ENCODE measurements around the gene ETS2. TPM values are rescaled to one million over a fixed set of nuclear protein-coding genes. Genes with fewer than 3 reads are reported as not detected.

Gene ETS2
- polyA plus RNA-seq, 2 donors: 33.6 to 53.3 TPM

GRCh38 chr21:38852278-38852677 lies 46.5 kb downstream of the ETS2 start:
- Histone ChIP-seq H3K9me3 (ENCODE audit: control insufficient read depth in 2 of 2, insufficient read depth in 1 of 2, low read depth in 1 of 2, low read length in 1 of 2) (no peaks in the 10 kb centered on the region), H3K36me3 (ENCODE audit: control insufficient read depth in 2 of 2, insufficient read depth in 2 of 2, low read length in 1 of 2) (no peaks in the 10 kb centered on the region), H3K4me1 (ENCODE audit: control insufficient read depth in 2 of 2, insufficient read depth in 2 of 2, low read length in 1 of 2) (peaks cover 2 to 4% of the 10 kb centered on the region in 2 donors), H3K27me3 (ENCODE audit: control insufficient read depth in 1 of 2, insufficient read depth in 2 of 2, low read length in 2 of 2) (no peaks in the 10 kb centered on the region), H3K27ac (ENCODE audit: low read depth in 2 of 2, low read length in 1 of 2) (peak overlapping the region in 1 of 2 donors; percentile 68), H3K4me3 (ENCODE audit: low read depth in 1 of 2, low read length in 2 of 2) (no peak overlapping the region)
- WGBS, 2 donors: 58 to 61% methylated on average over 3 of the region's 3 CpGs

- H3K9me3 ChIP-seq (ENCODE audit: control insufficient read depth in 2 of 2, insufficient read depth in 1 of 2, low read depth in 1 of 2, low read length in 1 of 2): no peaks in the 10 kb centered on the region
- H3K4me3 ChIP-seq (ENCODE audit: low read depth in 1 of 2, low read length in 2 of 2): no peak overlapping the region
- H3K4me1 ChIP-seq (ENCODE audit: control insufficient read depth in 2 of 2, insufficient read depth in 2 of 2, low read length in 1 of 2): peaks cover 2 to 3% of the 10 kb centered on the region in 2 donors
- no peaks in the 10 kb centered on the region for H3K27me3 ChIP-seq (ENCODE audit: control insufficient read depth in 1 of 2, insufficient read depth in 2 of 2, low read length in 2 of 2)
- peak overlapping the region in 1 of 2 donors; percentile 68 for H3K27ac ChIP-seq (ENCODE audit: low read depth in 2 of 2, low read length in 1 of 2)
- H3K36me3 ChIP-seq (ENCODE audit: control insufficient read depth in 2 of 2, insufficient read depth in 2 of 2, low read length in 1 of 2): no peaks in the 10 kb centered on the region
- 58 to 60% methylated on average over 3 of the region's 3 CpGs for WGBS, 2 donors
Observed at GRCh38 chr21:38852708-38853107, 47.0 kb downstream of the ETS2 start.

GRCh38 chr21:38853421-38853919 lies 47.7 kb downstream of the ETS2 start:
- H3K27ac ChIP-seq (ENCODE audit: low read depth in 2 of 2, low read length in 1 of 2): peak overlapping the region; percentile 28 to 58
- H3K27me3 ChIP-seq (ENCODE audit: control insufficient read depth in 1 of 2, insufficient read depth in 2 of 2, low read length in 2 of 2): no peaks in the 10 kb centered on the region
- no peaks in the 10 kb centered on the region for H3K4me1 ChIP-seq (ENCODE audit: control insufficient read depth in 2 of 2, insufficient read depth in 2 of 2, low read length in 1 of 2)
- H3K36me3 ChIP-seq (ENCODE audit: control insufficient read depth in 2 of 2, insufficient read depth in 2 of 2, low read length in 1 of 2): no peaks in the 10 kb centered on the region
- H3K4me3 ChIP-seq (ENCODE audit: low read depth in 1 of 2, low read length in 2 of 2): no peak overlapping the region
- no peaks in the 10 kb centered on the region for H3K9me3 ChIP-seq (ENCODE audit: control insufficient read depth in 2 of 2, insufficient read depth in 1 of 2, low read depth in 1 of 2, low read length in 1 of 2)
- 40 to 57% methylated on average over 6 of the region's 6 CpGs for WGBS, 2 donors

GRCh38 chr21:38857152-38857825 lies 51.6 kb downstream of the ETS2 start:
- Histone ChIP-seq H3K36me3 (ENCODE audit: control insufficient read depth in 2 of 2, insufficient read depth in 2 of 2, low read length in 1 of 2) (no peaks in the 10 kb centered on the region), H3K4me3 (ENCODE audit: low read depth in 1 of 2, low read length in 2 of 2) (no peak overlapping the region), H3K27me3 (ENCODE audit: control insufficient read depth in 1 of 2, insufficient read depth in 2 of 2, low read length in 2 of 2) (no peaks in the 10 kb centered on the region), H3K9me3 (ENCODE audit: control insufficient read depth in 2 of 2, insufficient read depth in 1 of 2, low read depth in 1 of 2, low read length in 1 of 2) (no peaks in the 10 kb centered on the region), H3K4me1 (ENCODE audit: control insufficient read depth in 2 of 2, insufficient read depth in 2 of 2, low read length in 1 of 2) (no peaks in the 10 kb centered on the region), H3K27ac (ENCODE audit: low read depth in 2 of 2, low read length in 1 of 2) (no peak overlapping the region)
- WGBS, 2 donors: 76 to 89% methylated on average over 8 of the region's 8 CpGs

- no peaks in the 10 kb centered on the region for H3K4me1 ChIP-seq (ENCODE audit: control insufficient read depth in 2 of 2, insufficient read depth in 2 of 2, low read length in 1 of 2)
- H3K4me3 ChIP-seq (ENCODE audit: low read depth in 1 of 2, low read length in 2 of 2): no peak overlapping the region
- H3K27me3 ChIP-seq (ENCODE audit: control insufficient read depth in 1 of 2, insufficient read depth in 2 of 2, low read length in 2 of 2): no peaks in the 10 kb centered on the region
- WGBS, 2 donors: 74 to 78% methylated on average over 8 of the region's 8 CpGs
- H3K27ac ChIP-seq (ENCODE audit: low read depth in 2 of 2, low read length in 1 of 2): no peak overlapping the region
- H3K9me3 ChIP-seq (ENCODE audit: control insufficient read depth in 2 of 2, insufficient read depth in 1 of 2, low read depth in 1 of 2, low read length in 1 of 2): no peaks in the 10 kb centered on the region
- H3K36me3 ChIP-seq (ENCODE audit: control insufficient read depth in 2 of 2, insufficient read depth in 2 of 2, low read length in 1 of 2): no peaks in the 10 kb centered on the region
Observed at GRCh38 chr21:38858026-38858811, 52.5 kb downstream of the ETS2 start.

GRCh38 chr21:38858812-38859205 lies 53.1 kb downstream of the ETS2 start:
- 93 to 94% methylated on average over 1 of the region's 1 CpG for WGBS, 2 donors
- H3K36me3 ChIP-seq (ENCODE audit: control insufficient read depth in 2 of 2, insufficient read depth in 2 of 2, low read length in 1 of 2): no peaks in the 10 kb centered on the region
- no peak overlapping the region for H3K27ac ChIP-seq (ENCODE audit: low read depth in 2 of 2, low read length in 1 of 2)
- H3K27me3 ChIP-seq (ENCODE audit: control insufficient read depth in 1 of 2, insufficient read depth in 2 of 2, low read length in 2 of 2): no peaks in the 10 kb centered on the region
- H3K9me3 ChIP-seq (ENCODE audit: control insufficient read depth in 2 of 2, insufficient read depth in 1 of 2, low read depth in 1 of 2, low read length in 1 of 2): no peaks in the 10 kb centered on the region
- no peak overlapping the region for H3K4me3 ChIP-seq (ENCODE audit: low read depth in 1 of 2, low read length in 2 of 2)
- H3K4me1 ChIP-seq (ENCODE audit: control insufficient read depth in 2 of 2, insufficient read depth in 2 of 2, low read length in 1 of 2): no peaks in the 10 kb centered on the region

GRCh38 chr21:38859852-38860251 lies 54.1 kb downstream of the ETS2 start:
- no peak overlapping the region for H3K4me3 ChIP-seq (ENCODE audit: low read depth in 1 of 2, low read length in 2 of 2)
- no peaks in the 10 kb centered on the region for H3K36me3 ChIP-seq (ENCODE audit: control insufficient read depth in 2 of 2, insufficient read depth in 2 of 2, low read length in 1 of 2)
- H3K4me1 ChIP-seq (ENCODE audit: control insufficient read depth in 2 of 2, insufficient read depth in 2 of 2, low read length in 1 of 2): no peaks in the 10 kb centered on the region
- H3K9me3 ChIP-seq (ENCODE audit: control insufficient read depth in 2 of 2, insufficient read depth in 1 of 2, low read depth in 1 of 2, low read length in 1 of 2): no peaks in the 10 kb centered on the region
- H3K27me3 ChIP-seq (ENCODE audit: control insufficient read depth in 1 of 2, insufficient read depth in 2 of 2, low read length in 2 of 2): no peaks in the 10 kb centered on the region
- no peak overlapping the region for H3K27ac ChIP-seq (ENCODE audit: low read depth in 2 of 2, low read length in 1 of 2)
- 83 to 89% methylated on average over 5 of the region's 5 CpGs for WGBS, 2 donors

- H3K27me3 ChIP-seq (ENCODE audit: control insufficient read depth in 1 of 2, insufficient read depth in 2 of 2, low read length in 2 of 2): no peaks in the 10 kb centered on the region
- H3K9me3 ChIP-seq (ENCODE audit: control insufficient read depth in 2 of 2, insufficient read depth in 1 of 2, low read depth in 1 of 2, low read length in 1 of 2): no peaks in the 10 kb centered on the region
- no peak overlapping the region for H3K27ac ChIP-seq (ENCODE audit: low read depth in 2 of 2, low read length in 1 of 2)
- H3K4me1 ChIP-seq (ENCODE audit: control insufficient read depth in 2 of 2, insufficient read depth in 2 of 2, low read length in 1 of 2): no peaks in the 10 kb centered on the region
- no peaks in the 10 kb centered on the region for H3K36me3 ChIP-seq (ENCODE audit: control insufficient read depth in 2 of 2, insufficient read depth in 2 of 2, low read length in 1 of 2)
- H3K4me3 ChIP-seq (ENCODE audit: low read depth in 1 of 2, low read length in 2 of 2): no peak overlapping the region
- WGBS, 2 donors: 48 to 62% methylated on average over 6 of the region's 6 CpGs
Observed at GRCh38 chr21:38861056-38861455, 55.3 kb downstream of the ETS2 start.

GRCh38 chr21:38861989-38862683 lies 56.4 kb downstream of the ETS2 start:
- WGBS, 2 donors: 76 to 78% methylated on average over 8 of the region's 8 CpGs
- H3K4me3 ChIP-seq (ENCODE audit: low read depth in 1 of 2, low read length in 2 of 2): no peak overlapping the region
- H3K27me3 ChIP-seq (ENCODE audit: control insufficient read depth in 1 of 2, insufficient read depth in 2 of 2, low read length in 2 of 2): no peaks in the 10 kb centered on the region
- H3K27ac ChIP-seq (ENCODE audit: low read depth in 2 of 2, low read length in 1 of 2): no peak overlapping the region
- H3K36me3 ChIP-seq (ENCODE audit: control insufficient read depth in 2 of 2, insufficient read depth in 2 of 2, low read length in 1 of 2): no peaks in the 10 kb centered on the region
- H3K4me1 ChIP-seq (ENCODE audit: control insufficient read depth in 2 of 2, insufficient read depth in 2 of 2, low read length in 1 of 2): no peaks in the 10 kb centered on the region
- H3K9me3 ChIP-seq (ENCODE audit: control insufficient read depth in 2 of 2, insufficient read depth in 1 of 2, low read depth in 1 of 2, low read length in 1 of 2): no peaks in the 10 kb centered on the region
